Measurements from ENCODE around the gene PHF10.

GRCh38 chr6:169669147-169669546, 55.2 kb downstream of the PHF10 start:
- TF ChIP-seq CTCF (IDR thresholded peaks at IDR 0.05) (no peak), EP300 (IDR thresholded peaks at IDR 0.05) (no peak), POLR2A (IDR thresholded peaks at IDR 0.05; ENCODE audit: low read depth) (no peak)
